ENCODE measurements around the gene RIPPLY3.
"Not testable (repeated sequence)": the region's sequence is repeated elsewhere in the genome, so short reads cannot be mapped to it uniquely, and the experiment has no call there.

The RIPPLY3 gene

GRCh38 chr21:37017951-37018679 lies 11.6 kb downstream of the RIPPLY3 start:
- DNase-seq (ENCODE audit: low spot score) = no peak

DNA sequence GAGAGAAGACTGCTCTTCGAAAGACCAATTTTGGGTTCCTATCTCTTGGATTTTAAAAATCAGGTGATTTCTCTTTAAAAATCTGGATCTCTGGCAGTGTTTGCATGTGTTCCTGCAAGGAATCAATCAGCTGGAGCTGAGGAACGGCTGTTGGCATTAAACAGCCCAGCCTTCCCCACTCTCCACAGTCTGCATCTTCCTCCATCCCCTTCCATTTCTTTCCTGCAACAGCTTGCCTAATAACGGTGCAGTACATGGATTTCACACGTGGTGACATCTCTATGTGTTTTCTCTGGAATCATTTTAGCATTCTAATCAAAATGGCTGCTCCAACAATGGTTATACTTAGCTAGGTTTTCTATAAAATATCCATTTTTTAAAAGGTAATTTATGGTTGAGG lies 20.0 kb downstream of the RIPPLY3 start:
- DNase-seq (ENCODE audit: low spot score) = no peak

GRCh38 chr21:37028570-37028969 lies 22.1 kb downstream of the RIPPLY3 start:
- no peak for DNase-seq (ENCODE audit: low spot score)

GRCh38 chr21:37030864-37031263 lies 24.4 kb downstream of the RIPPLY3 start:
- no peak for DNase-seq (ENCODE audit: low spot score)

DNA sequence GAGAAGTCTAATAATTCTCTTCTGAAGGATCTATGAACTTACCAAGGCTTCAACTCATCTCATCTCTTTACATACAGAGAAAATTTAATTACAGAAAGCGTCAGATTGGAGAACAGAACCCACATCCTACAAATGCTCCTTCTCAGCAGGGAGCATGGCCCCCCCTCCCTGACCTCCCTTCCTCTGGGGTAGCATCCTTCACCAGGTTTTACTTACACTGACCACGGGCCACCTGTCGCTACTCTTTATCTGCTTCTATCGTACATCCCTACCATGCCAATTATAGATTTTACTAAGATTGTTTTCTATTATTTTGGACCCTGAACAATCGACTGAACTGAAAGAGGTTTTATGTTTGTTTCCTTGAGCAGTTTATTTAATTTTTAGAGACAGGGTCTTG lies 25.8 kb downstream of the RIPPLY3 start:
- no peak for DNase-seq (ENCODE audit: low spot score)

- no peak for DNase-seq (ENCODE audit: low spot score)
Measured at GRCh38 chr21:37032877-37033471, 26.5 kb downstream of the RIPPLY3 start.

DNA sequence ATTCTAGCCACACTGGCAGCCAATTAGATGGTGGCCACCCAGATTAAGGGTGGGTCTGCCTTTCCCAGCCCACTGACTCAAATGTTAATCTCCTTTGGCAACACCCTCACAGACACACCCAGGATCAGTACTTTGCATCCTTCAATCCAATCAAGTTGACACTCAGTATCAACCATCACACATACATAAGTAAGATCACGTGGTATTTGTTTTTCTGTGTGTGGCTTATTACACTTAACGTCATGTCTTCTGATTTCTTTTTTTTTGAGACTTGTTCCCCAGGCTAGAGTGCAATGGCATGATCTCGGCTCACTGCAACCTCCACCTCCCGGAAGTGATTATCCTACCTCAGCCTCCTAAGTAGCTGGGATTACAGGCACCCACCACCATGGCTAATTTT lies 27.9 kb downstream of the RIPPLY3 start:
- not testable (repeated sequence) for DNase-seq (ENCODE audit: low spot score)

GRCh38 chr21:37036177-37036576 lies 29.7 kb downstream of the RIPPLY3 start:
- DNase-seq (ENCODE audit: low spot score) = no peak

- DNase-seq (ENCODE audit: low spot score) = no peak
Measured at GRCh38 chr21:37039411-37040075, 33.0 kb downstream of the RIPPLY3 start.

DNA sequence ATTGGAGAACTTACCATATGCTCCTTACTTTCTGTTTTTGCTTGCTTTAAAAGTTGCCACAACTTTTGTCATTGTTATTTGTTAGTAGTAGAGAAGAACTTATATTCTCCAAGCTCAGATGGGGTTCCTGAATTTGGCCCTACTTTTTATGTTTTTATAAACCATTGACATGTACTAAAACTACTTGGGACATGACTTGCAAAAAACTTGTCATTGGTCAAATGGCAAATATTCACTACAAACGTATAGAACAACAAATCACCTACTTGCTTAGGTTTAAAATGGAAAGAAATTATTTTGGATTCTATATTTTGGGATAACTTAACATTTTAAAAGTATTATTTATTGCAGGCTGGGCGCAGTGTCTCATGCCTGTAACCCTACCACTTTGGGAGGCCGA lies 33.7 kb downstream of the RIPPLY3 start:
- no peak for DNase-seq (ENCODE audit: low spot score)

DNA sequence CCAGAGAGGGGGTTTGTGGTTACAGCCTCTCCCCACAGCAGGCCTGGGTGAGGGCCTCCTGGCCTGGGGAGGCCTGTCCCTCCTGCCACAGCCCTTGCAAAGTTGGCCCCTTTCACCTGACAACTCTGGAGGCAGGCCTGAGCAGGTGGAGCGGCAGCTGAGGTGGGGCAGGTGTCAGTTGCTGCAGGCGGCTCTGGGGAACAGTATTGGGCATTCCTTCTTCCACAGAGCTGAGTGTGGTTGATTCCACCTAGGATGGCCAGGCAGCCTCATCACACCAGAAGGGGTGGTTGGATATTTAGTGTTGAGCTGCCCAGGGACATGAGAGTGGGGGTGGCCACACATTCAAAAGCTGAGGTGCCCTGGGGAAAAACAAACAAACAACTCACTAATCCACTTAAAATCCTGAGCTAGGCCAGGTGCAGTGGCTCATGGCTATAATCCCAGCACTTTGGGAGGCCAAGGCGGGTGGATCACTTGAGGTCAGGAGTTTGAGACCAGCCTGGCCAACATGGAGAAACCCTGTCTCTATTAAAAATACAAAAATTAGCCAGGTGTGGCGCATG lies 35.3 kb downstream of the RIPPLY3 start:
- no peak for DNase-seq (ENCODE audit: low spot score)

GRCh38 chr21:37043818-37044217 lies 37.3 kb downstream of the RIPPLY3 start:
- DNase-seq (ENCODE audit: low spot score) = no peak

DNA sequence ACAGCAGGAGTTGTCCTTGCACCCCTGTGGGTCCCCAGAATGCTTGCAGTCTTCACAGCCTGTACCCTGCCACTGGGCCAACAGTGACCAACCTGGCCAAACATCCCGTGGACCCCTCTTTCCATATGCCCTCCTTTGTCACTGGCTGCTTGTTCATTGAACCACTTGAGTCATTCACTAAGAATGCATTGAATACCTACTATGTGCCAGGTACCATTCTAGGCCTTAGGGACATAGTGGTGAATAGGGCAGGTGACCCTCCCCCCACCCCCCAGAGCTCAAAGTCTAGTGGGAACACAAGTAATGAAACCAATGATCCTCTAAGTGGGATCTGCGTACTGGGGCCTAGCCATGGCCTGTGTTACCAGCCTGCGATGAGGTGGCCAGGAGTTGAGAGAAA lies 38.1 kb downstream of the RIPPLY3 start:
- DNase-seq (ENCODE audit: low spot score) = no peak

- DNase-seq (ENCODE audit: low spot score) = peak; percentile 18
Measured at GRCh38 chr21:37045149-37045548, 38.6 kb downstream of the RIPPLY3 start.

GRCh38 chr21:37045556-37045955 lies 39.1 kb downstream of the RIPPLY3 start:
- DNase-seq (ENCODE audit: low spot score) = no peak

DNA sequence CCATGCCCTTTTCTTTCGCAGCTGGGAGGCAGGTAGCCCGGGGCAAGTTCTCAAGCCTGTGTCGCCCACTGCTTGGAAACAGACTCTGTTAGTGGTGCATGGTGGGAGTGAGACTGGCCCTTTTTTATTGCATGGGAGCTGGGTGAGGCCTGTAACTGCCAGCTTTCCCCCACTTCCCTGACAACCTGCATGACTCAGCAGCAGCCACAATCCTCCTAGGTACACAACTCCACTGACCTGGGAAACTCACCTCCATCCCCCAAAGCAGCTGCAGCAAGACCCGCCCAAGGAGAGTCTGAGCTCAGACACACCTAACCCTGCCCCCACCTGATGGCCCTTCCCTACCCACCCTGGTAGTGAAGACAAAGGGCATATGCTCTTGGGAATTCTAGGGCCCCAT lies 40.6 kb downstream of the RIPPLY3 start:
- DNase-seq (ENCODE audit: low spot score) = no peak

DNA sequence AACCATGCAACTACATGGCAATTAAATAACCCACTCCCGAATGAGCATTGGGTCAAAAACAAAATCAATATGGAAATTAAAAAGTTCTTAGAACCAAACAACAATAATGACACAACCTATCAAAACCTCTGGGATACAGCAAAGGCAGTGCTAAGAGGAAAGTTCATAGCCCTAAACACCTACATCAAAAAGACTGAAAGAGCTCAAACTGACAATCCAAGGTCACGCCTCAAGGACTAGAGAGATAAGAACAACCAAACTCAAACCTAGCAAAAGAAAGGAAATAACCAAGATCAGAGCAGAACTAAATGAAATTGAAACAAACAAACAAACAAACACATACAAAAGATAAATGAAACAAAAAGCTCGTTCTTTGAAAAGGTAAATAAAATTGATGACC lies 43.2 kb downstream of the RIPPLY3 start:
- not testable (repeated sequence) for DNase-seq (ENCODE audit: low spot score)

DNA sequence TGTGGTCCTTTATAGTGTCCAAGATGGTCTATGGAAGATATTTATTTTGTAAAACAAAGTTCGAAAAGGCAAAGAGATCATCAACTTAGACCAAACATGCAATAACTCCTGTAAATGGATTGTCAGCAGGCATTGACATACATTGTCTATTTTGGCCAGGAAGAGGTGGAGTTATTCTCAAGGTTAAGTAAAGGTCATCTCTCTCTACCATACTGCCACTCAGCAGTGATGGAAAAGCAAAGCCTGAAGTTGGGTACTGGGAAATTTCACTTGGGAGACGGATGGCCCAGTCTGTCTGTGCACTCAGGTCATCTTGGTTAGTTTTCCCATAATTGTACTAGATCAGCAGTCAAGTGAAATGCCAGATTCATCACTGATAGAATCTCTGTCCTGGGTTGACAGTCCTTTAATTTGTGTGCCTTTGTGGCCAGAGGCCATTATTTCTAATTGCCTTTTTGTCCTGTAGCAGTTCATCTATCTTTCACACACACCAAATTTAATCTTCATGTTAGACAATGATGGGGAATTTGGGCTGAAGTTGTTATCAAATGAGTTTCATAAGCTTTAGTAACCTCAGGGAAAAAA lies 48.9 kb downstream of the RIPPLY3 start:
- no peak for DNase-seq (ENCODE audit: low spot score)

DNA sequence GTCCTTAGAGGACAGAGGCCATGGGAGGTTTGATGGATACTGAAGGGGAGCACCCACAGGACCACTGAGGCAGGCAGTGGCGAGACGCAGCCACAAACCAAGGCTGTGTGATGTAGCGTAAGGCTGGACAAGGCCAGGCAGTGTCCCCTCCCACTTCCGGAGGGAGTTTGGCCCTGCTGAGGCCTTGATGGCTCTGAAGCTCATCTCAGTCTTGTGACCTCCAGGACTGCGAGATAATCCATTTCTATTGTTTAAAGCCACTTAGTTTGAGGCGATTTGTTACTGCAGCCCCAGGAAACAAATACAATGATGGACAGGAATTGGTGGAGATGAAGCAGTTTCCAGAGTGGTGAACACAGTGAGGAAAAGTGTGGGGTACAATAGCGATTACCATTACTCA lies 51.1 kb downstream of the RIPPLY3 start:
- DNase-seq (ENCODE audit: low spot score) = no peak

DNA sequence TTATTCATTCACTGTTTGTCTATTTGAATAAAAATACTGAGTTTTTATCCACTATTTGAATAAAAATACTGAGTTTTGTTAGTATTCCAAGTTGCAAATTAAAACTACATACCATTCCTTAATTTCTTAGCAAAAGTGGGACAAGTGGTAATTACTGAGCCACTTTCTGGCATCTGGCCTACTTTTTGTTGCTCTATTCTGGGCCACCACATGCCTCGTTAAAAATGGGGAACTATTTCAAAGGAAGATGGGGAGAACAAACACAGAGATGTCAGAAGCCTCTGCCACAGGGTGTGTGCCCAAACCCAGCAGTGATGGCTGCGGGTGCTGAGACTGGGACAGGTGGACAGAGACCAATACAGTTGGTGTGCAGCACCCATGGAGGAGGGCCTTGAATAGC lies 51.8 kb downstream of the RIPPLY3 start:
- DNase-seq (ENCODE audit: low spot score) = no peak

DNA sequence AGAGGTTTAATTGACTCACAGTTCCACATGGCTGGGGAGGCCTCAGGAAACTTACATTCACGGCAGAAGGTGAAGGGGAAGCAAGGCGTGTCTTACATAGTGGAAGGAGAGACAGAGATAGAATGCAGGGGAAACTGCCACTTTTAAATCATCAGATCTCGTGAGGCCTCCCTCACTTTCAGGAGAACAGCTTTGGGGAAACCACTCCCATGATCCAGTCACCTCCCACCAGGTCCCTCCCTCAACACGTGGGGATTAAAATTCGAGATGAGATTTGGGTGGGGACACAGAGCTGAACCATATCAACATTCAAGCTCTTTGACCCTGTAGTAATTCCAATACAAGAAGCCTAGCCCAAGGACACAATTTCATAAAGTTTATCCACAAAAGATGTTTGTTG lies 52.7 kb downstream of the RIPPLY3 start:
- no peak for DNase-seq (ENCODE audit: low spot score)

GRCh38 chr21:37060296-37060695 lies 53.8 kb downstream of the RIPPLY3 start:
- no peak for DNase-seq (ENCODE audit: low spot score)

Measured in CD4-positive, alpha-beta T cell treated with Interleukin-6 at 100 ng/mL for 8 hours (primary cell).